Small intestine (tissue), 16 donors: ENCODE measurements around the gene NLRP7. TPM values are rescaled to one million over a fixed set of nuclear protein-coding genes. Genes with fewer than 3 reads are reported as not detected.
"Not testable (repeated sequence)": the region's sequence is repeated elsewhere in the genome, so short reads cannot be mapped to it uniquely, and the experiment has no call there.

Experiments used
- DNase-seq, 2 donors: peaks; one replicate each; pipeline versions ENCODE4 v3.0.0 to v3.0.0-alpha.2; 2013
- FAIRE-seq: peaks from 2 replicates; lab custom pipeline; 2012; peaks lifted over from hg19 to GRCh38; lab: Jason Lieb, UNC
- H3K27ac ChIP-seq, 3 donors: one replicate each; pipeline ENCODE4 v1.5.1; 2013; ENCODE audit warnings: low read length in 2 of 3, mild to moderate bottlenecking in 2 of 3, control low read depth in 1 of 3, inconsistent platforms in 1 of 3, low read depth in 1 of 3, moderate library complexity in 1 of 3
- H3K27me3 ChIP-seq, 3 donors: one replicate each; pipeline ENCODE4 v1.6.1; 2013; ENCODE audit warnings: low read length in 3 of 3, inconsistent platforms in 1 of 3; ENCODE audit not compliant: control insufficient read depth in 3 of 3, insufficient read depth in 3 of 3
- H3K36me3 ChIP-seq, 3 donors: one replicate each; pipeline ENCODE4 v1.6.1; 2013; ENCODE audit warnings: low read length in 3 of 3, inconsistent platforms in 1 of 3, low read depth in 1 of 3, mild to moderate bottlenecking in 1 of 3, moderate library complexity in 1 of 3; ENCODE audit not compliant: control insufficient read depth in 3 of 3, insufficient read depth in 2 of 3
- H3K4me1 ChIP-seq, 3 donors: one replicate each; pipeline ENCODE4 v1.6.1; 2013; ENCODE audit warnings: low read length in 2 of 3, inconsistent platforms in 1 of 3, low read depth in 1 of 3, mild to moderate bottlenecking in 1 of 3, moderate library complexity in 1 of 3; ENCODE audit not compliant: control insufficient read depth in 3 of 3, insufficient read depth in 2 of 3
- H3K4me3 ChIP-seq, 3 donors: one replicate each; pipeline ENCODE4 v1.5.1; 2013; ENCODE audit warnings: low read length in 3 of 3, control low read depth in 1 of 3, inconsistent platforms in 1 of 3, low read depth in 1 of 3, mild to moderate bottlenecking in 1 of 3, moderate library complexity in 1 of 3
- H3K9me3 ChIP-seq, 2 donors: one replicate each; pipeline ENCODE4 v1.6.1; 2013; ENCODE audit warnings: low read depth in 1 of 2, low read length in 1 of 2; ENCODE audit not compliant: control insufficient read depth in 2 of 2, insufficient read depth in 1 of 2
- WGBS, 3 donors: extraction: QIAGEN DNeasy Blood & Tissue Kit; methylation state at CpG; one replicate each; pipeline ENCODE4 v1.1.7; 2013; 5-methylcytosine and 5-hydroxymethylcytosine counted together
- long read RNA-seq, 10 donors: transcript quantifications; one replicate each; lab custom pipeline, GENCODE V29; 2026
- polyA plus RNA-seq, 4 donors: library from polyadenylated mRNA; stranded (reverse) in 3 of 4; unstranded in 1 of 4; fragments of 200-250 nt in 3 of 4; fragments of 120-200 nt in 1 of 4; gene quantifications; one replicate each; pipeline versions ENCODE4 v1.2.1 to v1.2.3, GENCODE V29; 2013
- donor health status: healthy with polysubstance abuse.
- donor health status: control.
- donor health status: control.
- donor health status: Bipolar disorder and iron deficiency.
- donor health status: healthy.

Gene NLRP7
- under 1 TPM in 3 of 4 donors, not detected in 1; 0.01 to 0.27 (median 0.04) TPM for polyA plus RNA-seq
- long read RNA-seq, donor 1, partial matches to known transcripts = 45 of 45 reads
- long read RNA-seq, donor 1, other reads (novel, unspliced or antisense) = 0 of 45 reads
- long read RNA-seq, donor 2, partial matches to known transcripts = 10 of 10 reads
- long read RNA-seq, donor 2, other reads (novel, unspliced or antisense) = 0 of 10 reads
- long read RNA-seq, donor 3, partial matches to known transcripts = 13 of 13 reads
- long read RNA-seq, donor 3, other reads (novel, unspliced or antisense) = 0 of 13 reads
- long read RNA-seq, donor 4 = 0 reads
- long read RNA-seq, donor 5 = 0 reads
- long read RNA-seq, donor 6 = 0 reads
- long read RNA-seq, donor 7 = 0 reads
- long read RNA-seq, donor 8 = 0 reads
- long read RNA-seq, donor 9, partial matches to known transcripts = 6 of 6 reads
- long read RNA-seq, donor 9, other reads (novel, unspliced or antisense) = 0 of 6 reads
- long read RNA-seq, donor 10 = 0 reads

DNA sequence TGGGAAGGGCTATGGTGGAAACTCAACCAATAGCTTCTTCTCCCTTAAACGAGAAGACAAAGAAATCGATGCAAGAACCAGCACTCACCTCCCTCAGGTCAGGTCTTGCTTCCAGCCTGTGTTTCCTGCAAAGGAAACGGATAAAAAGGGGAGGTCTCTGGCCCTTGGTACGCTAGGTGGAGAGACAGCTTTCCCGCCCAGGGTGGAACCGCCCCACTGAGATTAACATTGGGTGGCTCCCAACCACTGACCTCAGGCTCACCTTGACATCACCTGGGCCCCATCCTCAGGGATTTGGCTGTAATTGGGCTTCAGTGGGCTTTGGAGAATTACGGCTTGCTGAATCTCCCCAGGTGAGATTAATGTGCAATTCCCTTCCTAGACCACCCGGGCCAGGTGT is at the start of gene NLRP7:
Gene NLRP7, minus strand, starts transcription at position 150 of the 400 bp plus-strand sequence.
- Histone ChIP-seq H3K27me3 (no peaks in the 10 kb centered on the region), H3K4me1 (no peaks in the 10 kb centered on the region), H3K36me3 (no peaks in the 10 kb centered on the region), H3K9me3 (no peaks in the 10 kb centered on the region), H3K27ac (no peak within 1 kb of the TSS), H3K4me3 (no peak within 1 kb of the TSS)
- DNase-seq = no peak
- WGBS, 3 donors = 70 to 84% (median 82%) methylated on average over 6 to 8 of the region's 8 CpGs
- FAIRE-seq = no peak

DNA sequence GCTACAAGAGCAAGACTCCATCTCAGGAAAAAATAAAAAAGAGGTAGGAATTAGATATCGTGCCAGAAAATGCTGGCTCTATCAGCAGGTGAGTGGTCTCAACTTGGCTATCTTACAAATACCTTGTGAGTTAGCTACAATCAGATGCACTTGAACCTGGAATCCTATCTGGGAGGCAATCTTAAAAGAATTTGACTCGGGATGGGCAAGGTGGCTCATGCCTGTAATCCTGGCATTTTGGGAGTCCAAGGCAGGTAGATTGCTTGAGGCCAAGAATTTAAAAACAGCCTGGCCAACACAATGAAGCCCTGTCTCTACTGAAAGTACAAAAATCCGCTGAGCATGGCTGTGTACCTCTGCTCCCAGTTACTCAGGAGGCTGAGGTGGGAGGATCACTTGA is 48.2 kb upstream of the NLRP7 start:
- no peak for DNase-seq
- Histone ChIP-seq H3K27ac (no peak overlapping the region), H3K4me1 (no peaks in the 10 kb centered on the region), H3K9me3 (no peaks in the 10 kb centered on the region), H3K27me3 (no peaks in the 10 kb centered on the region), H3K36me3 (no peaks in the 10 kb centered on the region), H3K4me3 (no peak overlapping the region)
- no peak for FAIRE-seq
- WGBS, 3 donors = 71 to 78% (median 75%) methylated on average over 3 of the region's 3 CpGs

DNA sequence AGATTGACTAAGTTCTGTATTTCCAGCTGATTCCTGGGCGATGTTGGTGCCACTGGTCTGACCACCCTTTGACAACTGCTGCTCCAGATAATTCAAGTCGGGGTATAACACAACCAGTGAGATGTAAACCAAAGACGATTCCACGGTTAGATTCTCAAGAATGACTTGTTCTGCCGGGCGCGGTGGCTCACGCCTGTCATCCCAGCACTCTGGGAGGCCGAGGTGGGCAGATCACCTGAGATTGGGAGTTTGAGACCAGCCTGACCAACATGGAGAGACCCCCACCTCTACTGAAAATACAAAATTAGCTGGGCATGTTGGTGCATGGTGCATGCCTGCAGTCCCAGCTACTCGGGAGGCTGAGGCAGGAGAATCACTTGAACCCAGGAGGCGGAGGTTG is 42.2 kb upstream of the NLRP7 start:
- H3K27me3 ChIP-seq, H3K4me3 ChIP-seq, FAIRE-seq, H3K36me3 ChIP-seq, H3K9me3 ChIP-seq, H3K4me1 ChIP-seq, DNase-seq, H3K27ac ChIP-seq: not testable (repeated sequence)
- WGBS, 3 donors = 92 to 96% (median 94%) methylated on average over 11 of the region's 11 CpGs

DNA sequence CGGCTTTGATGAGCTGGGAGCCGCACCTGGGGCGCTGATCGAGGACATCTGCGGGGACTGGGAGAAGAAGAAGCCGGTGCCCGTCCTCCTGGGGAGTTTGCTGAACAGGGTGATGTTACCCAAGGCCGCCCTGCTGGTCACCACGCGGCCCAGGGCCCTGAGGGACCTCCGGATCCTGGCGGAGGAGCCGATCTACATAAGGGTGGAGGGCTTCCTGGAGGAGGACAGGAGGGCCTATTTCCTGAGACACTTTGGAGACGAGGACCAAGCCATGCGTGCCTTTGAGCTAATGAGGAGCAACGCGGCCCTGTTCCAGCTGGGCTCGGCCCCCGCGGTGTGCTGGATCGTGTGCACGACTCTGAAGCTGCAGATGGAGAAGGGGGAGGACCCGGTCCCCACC is 35.2 kb upstream of the NLRP7 start:
- not testable (repeated sequence) for H3K9me3 ChIP-seq, DNase-seq, H3K36me3 ChIP-seq, H3K4me3 ChIP-seq, H3K27me3 ChIP-seq, H3K4me1 ChIP-seq, H3K27ac ChIP-seq, FAIRE-seq
- 80 to 94% (median 86%) methylated on average over 13 to 18 of the region's 23 CpGs for WGBS, 3 donors

DNA sequence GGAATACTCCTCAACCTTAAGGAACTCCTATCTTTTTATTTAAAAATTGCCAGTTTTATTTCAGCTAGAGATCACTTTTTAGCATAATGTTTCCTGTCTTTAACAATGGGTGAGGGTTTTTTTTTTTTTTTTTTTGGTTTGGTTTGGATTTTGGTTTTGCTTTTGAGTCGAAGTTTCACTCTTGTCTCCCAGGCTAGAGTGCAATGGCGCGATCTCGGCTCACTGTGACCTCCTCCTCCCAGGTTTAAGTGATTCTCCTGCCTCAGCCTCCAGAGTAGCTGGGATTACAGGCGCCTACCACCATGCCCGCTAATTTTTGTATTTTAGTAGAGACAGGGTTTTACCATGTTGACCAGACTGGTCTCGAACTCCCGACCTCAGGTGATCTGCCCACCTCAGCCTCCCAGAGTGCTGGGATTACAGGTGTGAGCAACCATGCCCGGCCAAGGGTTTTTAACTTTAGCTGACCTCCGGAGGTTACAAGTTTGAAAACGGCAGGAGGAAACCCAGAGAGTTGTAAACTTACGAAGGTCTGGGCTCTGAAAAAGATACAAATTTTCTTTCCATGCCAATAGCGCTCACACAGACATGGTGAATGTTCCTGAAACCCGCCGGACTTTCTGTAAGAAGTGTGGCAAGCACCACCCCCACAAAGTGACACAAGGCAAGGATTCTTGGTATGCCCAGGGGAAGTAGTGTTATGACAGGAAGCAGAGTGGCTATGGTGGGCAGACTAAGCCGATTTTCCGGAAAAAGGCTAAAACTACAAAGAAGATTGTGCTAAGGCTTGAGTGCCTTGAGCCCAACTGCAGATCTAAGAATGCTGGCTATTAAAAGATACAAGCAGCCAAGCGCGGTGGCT is 26.1 kb upstream of the NLRP7 start:
- not testable (repeated sequence) for FAIRE-seq, H3K36me3 ChIP-seq, DNase-seq, H3K27me3 ChIP-seq, H3K4me1 ChIP-seq, H3K27ac ChIP-seq, H3K4me3 ChIP-seq, H3K9me3 ChIP-seq
- 76 to 87% (median 83%) methylated on average over 19 of the region's 19 CpGs for WGBS, 3 donors

DNA sequence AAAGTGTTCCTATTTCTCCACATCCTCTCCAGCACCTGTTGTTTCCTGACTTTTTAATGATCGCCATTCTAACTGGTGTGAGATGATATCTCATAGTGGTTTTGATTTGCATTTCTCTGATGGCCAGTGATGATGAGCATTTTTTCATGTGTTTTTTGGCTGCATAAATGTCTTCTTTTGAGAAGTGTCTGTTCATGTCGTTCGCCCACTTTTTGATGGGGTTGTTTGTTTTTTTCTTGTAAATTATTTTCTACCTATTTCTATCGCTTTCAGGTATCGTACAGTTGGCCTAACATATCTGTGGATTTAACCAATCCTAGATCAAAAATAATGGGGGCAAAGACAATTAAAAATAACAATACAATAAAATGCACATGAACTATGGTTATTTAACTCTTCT is 24.1 kb upstream of the NLRP7 start:
- not testable (repeated sequence) for H3K27ac ChIP-seq, H3K4me1 ChIP-seq, DNase-seq, H3K9me3 ChIP-seq, H3K36me3 ChIP-seq, FAIRE-seq, H3K27me3 ChIP-seq, H3K4me3 ChIP-seq
- WGBS, 3 donors = 72 to 89% (median 79%) methylated on average over 3 to 4 of the region's 5 CpGs

DNA sequence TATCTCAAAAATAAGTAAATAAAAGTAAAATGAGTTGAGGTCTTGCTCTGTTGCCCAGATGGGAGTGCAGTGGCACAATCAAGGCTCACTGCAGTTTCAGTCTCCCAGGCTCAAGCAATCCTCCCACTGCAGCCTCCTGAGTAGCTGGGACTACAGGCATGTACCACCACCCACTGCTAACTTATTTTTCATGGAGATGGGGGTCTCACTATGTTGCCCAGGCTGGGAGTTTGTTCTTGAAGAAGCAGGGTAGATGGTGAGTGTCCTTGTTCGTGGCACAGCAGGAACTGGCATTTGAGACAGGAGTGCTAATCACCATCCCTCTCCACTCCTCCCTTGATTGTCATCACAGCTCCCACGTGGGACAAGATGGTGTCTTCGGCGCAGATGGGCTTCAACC is 22.3 kb upstream of the NLRP7 start:
- DNase-seq = no peak
- Histone ChIP-seq H3K27ac (no peak overlapping the region), H3K4me1 (no peaks in the 10 kb centered on the region), H3K9me3 (peaks cover 0 to 10% of the 10 kb centered on the region in 2 donors), H3K27me3 (peaks cover 0 to 2% (median 0%) of the 10 kb centered on the region in 3 donors), H3K36me3 (no peaks in the 10 kb centered on the region), H3K4me3 (no peak overlapping the region)
- no peak for FAIRE-seq
- WGBS, 3 donors = 60 to 78% (median 76%) methylated on average over 4 of the region's 4 CpGs

DNA sequence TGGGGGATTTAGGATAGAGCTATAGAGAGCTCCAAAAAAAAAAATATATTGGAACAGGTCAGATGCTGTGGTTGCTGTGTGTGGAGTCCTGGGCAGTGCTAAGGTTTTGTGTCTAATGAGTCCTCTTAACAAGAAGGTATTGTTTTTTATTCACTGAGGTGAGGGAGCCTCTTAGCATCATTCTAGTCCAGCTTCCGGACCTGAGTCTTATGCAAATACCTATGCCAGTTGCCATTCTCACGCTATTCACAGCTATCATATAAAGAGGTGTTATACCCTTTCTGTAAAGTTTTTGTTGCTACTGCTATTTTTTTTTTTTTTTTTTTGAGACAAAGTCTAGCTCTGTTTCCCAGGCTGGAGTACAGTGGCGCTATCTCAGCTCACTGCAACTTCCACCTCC is 20.3 kb upstream of the NLRP7 start:
- H3K9me3 ChIP-seq = peaks cover 0 to 9% of the 10 kb centered on the region in 2 donors
- H3K27ac ChIP-seq = no peak overlapping the region
- 85 to 92% (median 92%) methylated on average over 3 of the region's 3 CpGs for WGBS, 3 donors
- peaks cover 0 to 2% (median 0%) of the 10 kb centered on the region in 3 donors for H3K27me3 ChIP-seq
- no peaks in the 10 kb centered on the region for H3K4me1 ChIP-seq
- FAIRE-seq (no peak), DNase-seq (no peak)
- no peak overlapping the region for H3K4me3 ChIP-seq
- no peaks in the 10 kb centered on the region for H3K36me3 ChIP-seq
